Measurements from ENCODE around the gene ZNF646. TPM values are rescaled to one million over a fixed set of nuclear protein-coding genes. Genes with fewer than 3 reads are reported as not detected.

Gene ZNF646
- total RNA-seq, 2 experiments from 2014 or later, result 21.3 to 25.8 TPM

- no peaks in the 10 kb centered on the region for H3K9me3 Mint-ChIP-seq (ENCODE audit: low read depth)
- H3K27ac Mint-ChIP-seq, result no peak overlapping the region
- intact Hi-C loops (cut with DNase I, micrococcal nuclease), result no loop called here
- POLR2A ChIA-PET, result interaction anchor here (0.6 to 0.7 kb wide), 2 partner anchors 56 to 254 kb away, joined by 3 read pairs; no protein-coding TSS in a partner anchor
- H3K36me3 Mint-ChIP-seq (ENCODE audit: low read depth), result peaks cover 30% of the 10 kb centered on the region
- no peak for DNase-seq
- CTCF ChIA-PET, result interaction anchor here (1.5 kb wide), 1 partner anchor 15 kb away, joined by 7 read pairs; no protein-coding TSS in a partner anchor
- no peak overlapping the region for H3K4me3 Mint-ChIP-seq
- no peak for ATAC-seq
- H3K4me1 Mint-ChIP-seq, result no peaks in the 10 kb centered on the region
- no peaks in the 10 kb centered on the region for H3K27me3 Mint-ChIP-seq
Measured at GRCh38 chr16:31127182-31127581, 53.0 kb downstream of the ZNF646 start.

- no peaks in the 10 kb centered on the region for H3K4me1 Mint-ChIP-seq
- peak overlapping the region; percentile 2 for H3K27ac Mint-ChIP-seq
- ChIA-PET POLR2A (interaction anchor here (0.9 to 1.6 kb wide), 2 partner anchors 8 to 13 kb away, joined by 3 to 6 read pairs; no protein-coding TSS in a partner anchor), CTCF (interaction anchor here (3.1 kb wide), 1 partner anchor 13 kb away, joined by 10 read pairs; no protein-coding TSS in a partner anchor)
- no peaks in the 10 kb centered on the region for H3K9me3 Mint-ChIP-seq (ENCODE audit: low read depth)
- H3K4me3 Mint-ChIP-seq, result no peak overlapping the region
- intact Hi-C loops (cut with DNase I, micrococcal nuclease), result no loop called here
- no peak for DNase-seq
- no peaks in the 10 kb centered on the region for H3K27me3 Mint-ChIP-seq
- H3K36me3 Mint-ChIP-seq (ENCODE audit: low read depth), result peaks cover 28% of the 10 kb centered on the region
- ATAC-seq, result no peak
Measured at GRCh38 chr16:31128711-31129567, 54.7 kb downstream of the ZNF646 start.

- no peak overlapping the region for H3K27ac Mint-ChIP-seq
Measured at GRCh38 chr16:31129568-31130335, 55.5 kb downstream of the ZNF646 start.

DNA sequence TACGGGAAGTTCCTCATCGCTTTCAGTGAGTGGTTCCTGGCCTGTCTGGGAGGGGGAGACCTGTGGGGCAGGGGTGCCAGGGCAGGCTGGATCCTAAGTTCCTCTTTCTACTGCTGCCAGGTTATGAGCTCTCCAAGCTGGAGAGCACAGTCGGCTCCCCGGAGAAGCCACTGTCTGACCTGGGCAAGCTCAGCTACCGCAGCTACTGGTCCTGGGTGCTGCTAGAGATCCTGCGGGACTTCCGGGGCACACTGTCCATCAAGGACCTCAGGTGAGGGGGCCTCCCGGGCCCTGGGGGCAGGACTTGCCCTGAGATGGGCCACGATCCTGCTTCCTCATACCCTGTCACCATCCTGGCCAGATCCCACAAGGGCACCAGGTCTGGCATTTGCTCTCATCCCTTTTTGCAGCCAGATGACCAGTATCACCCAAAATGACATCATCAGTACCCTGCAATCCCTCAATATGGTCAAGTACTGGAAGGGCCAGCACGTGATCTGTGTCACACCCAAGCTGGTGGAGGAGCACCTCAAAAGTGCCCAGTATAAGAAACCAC lies 56.2 kb downstream of the ZNF646 start:
- no peak for ATAC-seq
- no peaks in the 10 kb centered on the region for H3K9me3 Mint-ChIP-seq (ENCODE audit: low read depth)
- H3K27me3 Mint-ChIP-seq, result no peaks in the 10 kb centered on the region
- H3K36me3 Mint-ChIP-seq (ENCODE audit: low read depth), result peaks cover 22% of the 10 kb centered on the region
- H3K27ac Mint-ChIP-seq, result no peak overlapping the region
- ChIA-PET CTCF (interaction anchor here (0.6 to 3.1 kb wide), 2 partner anchors 12 to 316 kb away, joined by 3 to 10 read pairs; no protein-coding TSS in a partner anchor), POLR2A (no interaction called here)
- intact Hi-C loops (cut with DNase I, micrococcal nuclease), result no loop called here
- H3K4me3 Mint-ChIP-seq, result no peak overlapping the region
- no peak for DNase-seq
- H3K4me1 Mint-ChIP-seq, result no peaks in the 10 kb centered on the region

More at GRCh38 chr16:31129568-31130335, 55.5 kb downstream of the ZNF646 start:
- H3K36me3 Mint-ChIP-seq (ENCODE audit: low read depth), result peaks cover 23% of the 10 kb centered on the region
- no peaks in the 10 kb centered on the region for H3K4me1 Mint-ChIP-seq
- H3K4me3 Mint-ChIP-seq, result no peak overlapping the region
- intact Hi-C loops (cut with DNase I, micrococcal nuclease), result no loop called here
- no peaks in the 10 kb centered on the region for H3K27me3 Mint-ChIP-seq
- POLR2A ChIA-PET, result interaction anchor here (0.6 to 1.6 kb wide), 3 partner anchors 8 to 144 kb away, joined by 3 to 6 read pairs (median 3); no protein-coding TSS in a partner anchor
- no peaks in the 10 kb centered on the region for H3K9me3 Mint-ChIP-seq (ENCODE audit: low read depth)
- no peak for ATAC-seq
- CTCF ChIA-PET, result interaction anchor here (3.1 kb wide), 1 partner anchor 12 kb away, joined by 10 read pairs; no protein-coding TSS in a partner anchor
- DNase-seq, result no peak

GRCh38 chr16:31130899-31131298 lies 56.7 kb downstream of the ZNF646 start:
- H3K4me1 Mint-ChIP-seq, result no peaks in the 10 kb centered on the region
- H3K4me3 Mint-ChIP-seq, result no peak overlapping the region
- no peak overlapping the region for H3K27ac Mint-ChIP-seq
- ChIA-PET POLR2A (no interaction called here), CTCF (interaction anchor here (0.6 to 3.1 kb wide), 2 partner anchors 11 to 315 kb away, joined by 3 to 10 read pairs; no protein-coding TSS in a partner anchor)
- peaks cover 18% of the 10 kb centered on the region for H3K36me3 Mint-ChIP-seq (ENCODE audit: low read depth)
- intact Hi-C loops (cut with DNase I, micrococcal nuclease), result no loop called here
- no peaks in the 10 kb centered on the region for H3K9me3 Mint-ChIP-seq (ENCODE audit: low read depth)
- no peak for ATAC-seq
- no peaks in the 10 kb centered on the region for H3K27me3 Mint-ChIP-seq
- no peak for DNase-seq

GRCh38 chr16:31131416-31131815 lies 57.2 kb downstream of the ZNF646 start:
- no peaks in the 10 kb centered on the region for H3K4me1 Mint-ChIP-seq
- ATAC-seq, result no peak
- intact Hi-C loops (cut with DNase I, micrococcal nuclease), result no loop called here
- H3K9me3 Mint-ChIP-seq (ENCODE audit: low read depth), result no peaks in the 10 kb centered on the region
- H3K4me3 Mint-ChIP-seq, result no peak overlapping the region
- H3K27me3 Mint-ChIP-seq, result no peaks in the 10 kb centered on the region
- CTCF ChIA-PET, result no interaction called here
- POLR2A ChIA-PET, result interaction anchor here (0.5 kb wide), 1 partner anchor 16 kb away, joined by 5 read pairs; no protein-coding TSS in a partner anchor
- peaks cover 15% of the 10 kb centered on the region for H3K36me3 Mint-ChIP-seq (ENCODE audit: low read depth)
- H3K27ac Mint-ChIP-seq, result no peak overlapping the region
- DNase-seq, result no peak

DNA sequence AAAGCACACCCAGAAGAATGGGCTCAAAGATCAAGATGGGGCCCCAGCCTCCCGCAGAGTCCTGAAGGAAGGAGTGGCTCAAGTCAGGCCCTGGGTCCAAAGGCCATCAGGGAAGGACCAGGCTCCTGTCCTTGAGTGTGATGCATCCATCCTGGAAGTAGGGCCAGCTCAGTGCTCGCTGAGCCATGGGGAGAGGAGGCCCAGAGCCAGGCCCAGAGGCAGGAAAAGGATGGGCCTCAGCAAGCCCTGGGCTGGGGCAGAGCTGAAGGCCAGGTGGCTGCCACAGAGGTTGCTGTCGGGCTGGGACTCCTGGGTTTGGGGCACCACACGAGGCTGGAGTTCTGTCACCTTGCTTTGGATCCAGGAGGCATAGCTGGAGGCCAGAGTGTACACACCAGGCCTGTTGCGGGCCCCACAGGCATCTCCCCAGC lies 57.6 kb downstream of the ZNF646 start:
- Mint-ChIP-seq H3K4me1 (no peaks in the 10 kb centered on the region), H3K4me3 (no peak overlapping the region), H3K27ac (no peak overlapping the region), H3K27me3 (no peaks in the 10 kb centered on the region), H3K9me3 (ENCODE audit: low read depth) (no peaks in the 10 kb centered on the region), H3K36me3 (ENCODE audit: low read depth) (peaks cover 15% of the 10 kb centered on the region)
- ATAC-seq, result peak; percentile 13
- no peak for DNase-seq
- intact Hi-C loops (cut with DNase I, micrococcal nuclease), result no loop called here
- POLR2A ChIA-PET, result interaction anchor here (0.5 kb wide), 1 partner anchor 17 kb away, joined by 5 read pairs; no protein-coding TSS in a partner anchor
- CTCF ChIA-PET, result no interaction called here

DNA sequence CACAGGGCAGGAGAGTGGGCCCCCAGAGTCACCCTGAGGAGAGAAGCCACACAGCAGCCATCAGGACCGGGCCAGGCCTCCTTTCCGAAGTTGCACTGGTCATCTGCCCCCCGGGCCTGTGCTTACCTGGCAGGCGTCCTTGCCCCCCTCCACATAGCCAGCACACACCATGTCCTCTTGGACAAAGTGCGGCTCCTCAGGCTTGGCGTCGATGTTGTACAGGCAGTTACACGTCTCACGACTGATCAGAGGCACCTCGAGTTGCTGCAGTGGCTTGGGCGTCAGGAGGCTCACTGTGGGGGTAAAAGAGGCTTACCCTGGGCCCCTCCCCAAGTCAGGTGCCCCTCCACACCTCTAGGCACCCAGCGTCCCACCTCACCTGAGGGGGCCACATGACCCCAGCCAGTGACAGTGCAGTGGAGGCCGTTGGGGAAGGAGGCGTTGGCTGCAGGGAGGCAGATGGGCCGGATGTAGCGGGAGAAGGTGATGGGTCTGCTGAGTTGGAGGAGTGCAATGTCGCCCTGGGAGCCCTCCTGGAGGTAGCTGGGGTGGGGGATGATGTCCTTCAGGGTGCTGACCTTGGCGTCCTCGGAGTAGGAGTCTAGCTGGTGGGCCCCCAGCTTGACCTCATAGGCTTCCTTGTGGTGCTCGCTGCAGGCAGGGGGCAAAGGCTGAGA lies 58.2 kb downstream of the ZNF646 start:
- Mint-ChIP-seq H3K4me1 (no peaks in the 10 kb centered on the region), H3K27ac (no peak overlapping the region), H3K9me3 (ENCODE audit: low read depth) (no peaks in the 10 kb centered on the region), H3K36me3 (ENCODE audit: low read depth) (peaks cover 14% of the 10 kb centered on the region), H3K4me3 (no peak overlapping the region), H3K27me3 (no peaks in the 10 kb centered on the region)
- DNase-seq (no peak), ATAC-seq (peak; percentile 10)
- intact Hi-C loops (cut with DNase I, micrococcal nuclease), result no loop called here
- ChIA-PET POLR2A (no interaction called here), CTCF (interaction anchor here (1.2 kb wide), 1 partner anchor 10 kb away, joined by 7 read pairs; no protein-coding TSS in a partner anchor)

GRCh38 chr16:31133046-31133501 lies 58.9 kb downstream of the ZNF646 start:
- intact Hi-C loops (cut with DNase I, micrococcal nuclease), result no loop called here
- H3K4me3 Mint-ChIP-seq, result no peak overlapping the region
- CTCF ChIA-PET, result interaction anchor here (1.2 kb wide), 1 partner anchor 9 kb away, joined by 7 read pairs; no protein-coding TSS in a partner anchor

More at GRCh38 chr16:31133046-31133501, 58.9 kb downstream of the ZNF646 start:
- ATAC-seq (no peak), DNase-seq (no peak)
- Mint-ChIP-seq H3K9me3 (ENCODE audit: low read depth) (no peaks in the 10 kb centered on the region), H3K4me1 (no peaks in the 10 kb centered on the region), H3K36me3 (ENCODE audit: low read depth) (peaks cover 9% of the 10 kb centered on the region), H3K27me3 (no peaks in the 10 kb centered on the region), H3K27ac (no peak overlapping the region)
- POLR2A ChIA-PET, result no interaction called here

Measured in activated CD4-positive, alpha-beta T cell treated with anti-CD3 and anti-CD28 coated beads for 36 hours (primary cell).